ENCODE measurements around the gene NRCAM.

NRCAM gene

DNA sequence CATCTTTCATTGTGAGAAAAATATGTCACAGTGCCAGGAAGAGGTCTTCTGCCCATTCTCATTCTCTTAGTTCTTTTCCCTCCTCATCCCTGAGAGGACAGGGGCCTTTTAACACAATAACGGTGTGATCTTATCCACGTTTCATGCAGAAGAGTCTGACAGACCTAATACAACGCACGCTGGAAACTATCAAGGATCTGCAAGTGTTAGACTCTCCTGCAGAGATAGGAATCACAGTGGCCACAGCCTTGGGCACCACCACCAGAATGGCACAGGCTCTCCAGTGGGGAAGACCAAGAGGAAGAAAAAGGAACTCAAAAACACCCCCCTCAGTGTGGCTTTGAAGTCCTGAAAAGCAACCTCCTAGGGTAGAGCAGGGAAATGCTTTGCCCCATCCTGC lies 253.5 kb downstream of the NRCAM start:
- TF ChIP-seq, protein P1, sequence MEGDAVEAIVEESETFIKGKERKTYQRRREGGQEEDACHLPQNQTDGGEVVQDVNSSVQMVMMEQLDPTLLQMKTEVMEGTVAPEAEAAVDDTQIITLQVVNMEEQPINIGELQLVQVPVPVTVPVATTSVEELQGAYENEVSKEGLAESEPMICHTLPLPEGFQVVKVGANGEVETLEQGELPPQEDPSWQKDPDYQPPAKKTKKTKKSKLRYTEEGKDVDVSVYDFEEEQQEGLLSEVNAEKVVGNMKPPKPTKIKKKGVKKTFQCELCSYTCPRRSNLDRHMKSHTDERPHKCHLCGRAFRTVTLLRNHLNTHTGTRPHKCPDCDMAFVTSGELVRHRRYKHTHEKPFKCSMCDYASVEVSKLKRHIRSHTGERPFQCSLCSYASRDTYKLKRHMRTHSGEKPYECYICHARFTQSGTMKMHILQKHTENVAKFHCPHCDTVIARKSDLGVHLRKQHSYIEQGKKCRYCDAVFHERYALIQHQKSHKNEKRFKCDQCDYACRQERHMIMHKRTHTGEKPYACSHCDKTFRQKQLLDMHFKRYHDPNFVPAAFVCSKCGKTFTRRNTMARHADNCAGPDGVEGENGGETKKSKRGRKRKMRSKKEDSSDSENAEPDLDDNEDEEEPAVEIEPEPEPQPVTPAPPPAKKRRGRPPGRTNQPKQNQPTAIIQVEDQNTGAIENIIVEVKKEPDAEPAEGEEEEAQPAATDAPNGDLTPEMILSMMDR (IDR thresholded peaks at IDR 0.05; ENCODE audit: low read depth, low read length) = no peak
- no peak for DNase-seq (ENCODE audit: extremely low read depth, low read depth)

DNA sequence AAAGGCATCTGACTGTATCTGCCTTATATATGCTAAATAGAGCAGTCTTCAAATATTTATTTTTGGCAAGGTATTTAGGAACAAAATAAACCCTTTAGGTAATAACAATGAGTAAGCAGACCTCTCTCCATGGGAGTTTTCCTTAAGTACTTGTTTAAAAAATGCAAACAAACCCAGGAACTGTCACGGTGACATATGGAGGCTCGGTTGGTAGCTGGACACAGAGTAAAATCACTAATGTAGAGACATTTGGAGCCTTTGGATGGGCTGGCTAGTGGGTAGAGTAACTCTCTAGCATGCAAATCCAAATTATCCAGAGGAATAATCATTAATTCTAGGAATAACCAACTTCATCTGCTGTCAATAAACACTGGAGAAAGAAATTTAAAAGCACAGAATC lies 254.5 kb downstream of the NRCAM start:
- DNase-seq (ENCODE audit: extremely low read depth, low read depth) = no peak

DNA sequence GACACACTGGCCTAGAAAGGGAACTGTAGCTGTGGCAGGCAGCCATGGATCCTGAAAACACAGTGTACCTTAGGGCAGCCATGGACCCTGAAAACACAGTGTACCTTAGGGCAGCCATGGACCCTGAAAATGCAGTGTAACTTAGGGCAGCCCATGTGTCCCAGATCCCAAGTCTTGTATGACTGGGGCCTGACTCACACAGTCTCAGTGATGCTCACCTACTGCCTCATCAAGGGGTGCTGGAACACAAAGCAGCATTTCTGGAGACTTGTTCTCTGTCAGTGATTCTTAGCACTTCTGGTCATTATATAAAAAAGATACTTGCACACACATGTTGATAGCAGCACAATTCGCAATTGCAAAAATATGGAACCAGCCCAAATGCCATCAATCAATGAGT lies 255.9 kb downstream of the NRCAM start:
- DNase-seq (ENCODE audit: extremely low read depth, low read depth) = no peak
- TF ChIP-seq, protein P1 (IDR thresholded peaks at IDR 0.05; ENCODE audit: low read depth, low read length) = no peak

More for the DNA sequence above, 254.5 kb downstream of the NRCAM start:
- TF ChIP-seq, protein P1 (IDR thresholded peaks at IDR 0.05; ENCODE audit: low read depth, low read length) = no peak

DNA sequence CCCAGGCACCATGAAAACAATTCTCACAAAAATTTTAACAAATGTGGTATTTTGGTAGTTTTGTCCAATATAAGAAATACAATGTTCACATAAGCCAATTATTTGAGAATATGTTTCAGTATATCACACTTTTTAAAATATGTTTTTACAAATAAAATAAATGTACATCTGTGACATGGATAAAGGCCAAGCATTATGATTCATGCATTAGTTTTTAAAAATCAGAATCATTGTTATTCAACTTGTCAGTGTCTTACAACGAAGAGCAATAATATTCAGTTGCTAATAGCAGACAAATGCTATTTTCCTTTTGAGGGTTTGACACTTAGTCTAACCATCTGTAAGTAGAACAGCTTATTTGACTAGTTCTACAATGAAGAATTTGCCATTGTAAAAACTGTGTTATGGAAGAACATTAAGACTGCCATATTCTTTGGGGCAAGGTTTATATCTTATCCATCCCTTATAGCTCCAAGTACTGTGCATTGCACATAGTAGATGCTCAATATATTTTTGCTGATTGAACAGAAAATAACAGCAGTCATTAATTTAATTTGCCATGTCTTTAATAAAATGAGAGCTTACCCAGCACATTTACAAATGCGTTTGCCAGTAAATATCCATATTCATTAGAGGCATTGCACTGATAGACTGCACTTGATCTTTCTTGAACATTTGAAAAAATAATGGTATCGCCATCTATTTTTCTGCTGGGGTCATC lies 258.7 kb downstream of the NRCAM start:
- DNase-seq (ENCODE audit: extremely low read depth, low read depth) = no peak
- TF ChIP-seq, protein P1 (IDR thresholded peaks at IDR 0.05; ENCODE audit: low read depth, low read length) = no peak

DNA sequence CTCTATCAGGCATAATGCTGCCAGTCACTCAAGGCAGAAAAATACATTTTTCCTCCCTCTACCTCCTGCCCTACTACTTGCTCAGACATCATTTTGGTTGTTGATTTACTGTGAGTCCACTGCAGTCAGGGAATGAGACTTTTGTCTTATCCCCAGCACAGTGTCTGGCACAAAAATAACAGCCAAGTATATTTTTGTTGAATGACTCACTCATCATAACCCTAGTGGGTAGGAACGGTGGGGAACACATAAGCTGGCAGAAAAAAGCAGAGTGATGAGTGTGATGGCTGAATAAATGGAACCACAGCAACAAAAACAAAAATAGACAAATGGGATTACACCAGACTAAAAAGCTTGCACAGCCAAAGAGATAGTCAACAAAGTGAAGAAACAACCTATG lies 260.2 kb downstream of the NRCAM start:
- no peak for DNase-seq (ENCODE audit: extremely low read depth, low read depth)
- TF ChIP-seq, protein P1 (IDR thresholded peaks at IDR 0.05; ENCODE audit: low read depth, low read length) = no peak

DNA sequence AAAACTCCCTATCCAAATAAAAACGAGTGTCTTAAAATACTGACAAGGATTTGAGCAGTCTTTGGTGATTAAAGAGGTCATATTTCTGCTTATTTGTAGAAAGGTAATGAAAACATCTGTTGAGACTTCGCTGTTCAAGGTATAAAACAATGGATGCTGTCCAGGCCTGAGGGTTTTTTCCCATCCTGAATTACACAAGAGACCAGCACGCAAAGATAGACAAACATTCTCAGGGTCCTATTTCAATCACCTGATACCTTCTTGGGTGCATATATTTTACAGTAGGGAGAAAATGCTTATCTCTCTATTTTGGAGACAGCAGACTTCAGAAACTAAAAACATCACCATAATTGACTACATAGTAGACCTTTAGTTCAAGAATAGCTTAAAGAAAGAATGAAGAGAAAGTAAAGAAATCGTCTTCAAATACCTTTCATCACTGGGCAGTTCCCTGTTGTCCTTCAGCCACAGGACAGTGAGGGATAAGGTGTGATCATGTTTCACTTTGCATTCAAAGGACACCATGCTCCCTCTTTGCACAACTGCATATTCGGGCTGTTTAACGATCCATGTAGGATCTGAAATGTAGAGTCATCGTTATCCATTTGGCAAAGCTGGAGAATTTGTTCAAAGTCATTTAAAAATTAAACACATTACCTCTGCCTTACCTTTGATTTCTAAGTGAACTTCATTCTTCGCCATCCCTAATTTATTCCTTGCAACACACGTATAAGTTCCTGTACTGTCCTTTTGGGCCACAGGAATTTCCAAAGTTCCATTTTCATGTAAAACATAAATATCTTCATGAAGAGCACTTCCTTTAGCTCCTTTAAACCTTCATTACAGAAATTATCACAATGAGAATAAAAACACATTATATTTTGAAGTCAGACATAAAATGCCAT lies 262.4 kb downstream of the NRCAM start:
- TF ChIP-seq, protein P1 (IDR thresholded peaks at IDR 0.05; ENCODE audit: low read depth, low read length) = no peak
- no peak for DNase-seq (ENCODE audit: extremely low read depth, low read depth)

DNA sequence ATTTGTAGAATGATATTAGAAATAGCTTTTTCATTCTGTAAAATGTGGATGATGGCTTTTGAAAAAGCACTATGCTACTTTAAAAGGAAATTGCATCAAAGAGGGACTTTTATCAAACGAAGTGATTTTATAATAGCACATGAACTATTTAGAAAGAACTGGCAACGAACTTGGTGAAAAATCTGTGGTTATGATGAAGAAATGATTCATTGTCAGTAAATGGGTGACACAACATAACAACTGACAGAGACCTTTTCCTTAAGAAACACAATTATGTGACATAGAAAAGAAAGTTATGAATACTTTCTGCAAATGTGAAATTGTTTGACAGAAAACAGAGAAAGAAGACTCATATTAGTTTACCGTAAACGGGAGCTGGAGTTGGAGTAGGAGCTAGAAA lies 265.3 kb downstream of the NRCAM start:
- no peak for DNase-seq (ENCODE audit: extremely low read depth, low read depth)
- TF ChIP-seq, protein P1 (IDR thresholded peaks at IDR 0.05; ENCODE audit: low read depth, low read length) = no peak

Data from AG09319 (cell line).